Measurements from ENCODE around the gene NKX2-2. TPM values are rescaled to one million over a fixed set of nuclear protein-coding genes. Genes with fewer than 3 reads are reported as not detected.

Gene NKX2-2
- not detected for total RNA-seq

DNA sequence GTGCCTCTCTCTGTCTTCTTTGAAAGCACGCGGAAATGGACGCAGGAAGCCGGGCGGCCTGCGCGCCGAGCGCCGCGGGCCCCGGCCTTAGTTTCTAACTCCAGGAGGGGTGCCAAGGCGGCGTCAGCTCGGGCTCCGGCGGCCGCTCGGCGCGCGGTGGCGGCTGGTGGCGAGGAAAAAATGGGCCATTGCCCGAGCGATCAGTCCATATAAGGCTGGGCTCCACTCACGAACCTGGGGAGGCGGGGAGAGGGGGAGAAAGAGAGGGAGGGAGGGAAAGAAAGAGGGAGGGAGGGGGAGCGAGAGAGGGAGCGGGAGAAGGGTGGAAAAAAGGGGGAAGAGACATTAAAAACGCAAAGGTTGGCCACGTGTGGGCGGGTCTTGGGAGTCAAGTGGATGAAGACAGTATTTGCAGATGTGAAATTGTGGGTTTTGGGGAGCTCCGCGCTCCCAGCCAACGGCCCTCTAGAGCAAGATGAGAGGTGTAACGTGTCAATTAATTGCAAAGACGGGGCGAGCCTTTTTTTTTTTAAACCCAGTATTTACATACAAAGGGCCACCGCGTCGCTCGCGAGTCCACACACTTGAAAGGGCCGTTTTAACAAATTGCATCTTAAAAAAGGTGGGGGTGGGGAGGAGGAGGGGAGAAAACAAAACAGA, at the start of gene NKX2-2:
Gene NKX2-2, minus strand, starts transcription at position 184 of the 660 bp plus-strand sequence. CDS start 395 bp downstream, outside the sequence.
- DNase-seq, result no peak
- CTCF ChIA-PET, result no interaction called here
- POLR2A ChIA-PET, result no interaction called here
- H3K4me1 Mint-ChIP-seq, result peaks cover 24% of the 10 kb centered on the region
- H3K27ac Mint-ChIP-seq, result peak within 1 kb of the TSS; percentile 54
- H3K27me3 Mint-ChIP-seq, result peaks cover 81% of the 10 kb centered on the region
- H3K9me3 Mint-ChIP-seq, result no peaks in the 10 kb centered on the region
- no peak within 1 kb of the TSS for H3K4me3 Mint-ChIP-seq
- H3K36me3 Mint-ChIP-seq (ENCODE audit: low read depth), result peaks cover 2% of the 10 kb centered on the region

DNA sequence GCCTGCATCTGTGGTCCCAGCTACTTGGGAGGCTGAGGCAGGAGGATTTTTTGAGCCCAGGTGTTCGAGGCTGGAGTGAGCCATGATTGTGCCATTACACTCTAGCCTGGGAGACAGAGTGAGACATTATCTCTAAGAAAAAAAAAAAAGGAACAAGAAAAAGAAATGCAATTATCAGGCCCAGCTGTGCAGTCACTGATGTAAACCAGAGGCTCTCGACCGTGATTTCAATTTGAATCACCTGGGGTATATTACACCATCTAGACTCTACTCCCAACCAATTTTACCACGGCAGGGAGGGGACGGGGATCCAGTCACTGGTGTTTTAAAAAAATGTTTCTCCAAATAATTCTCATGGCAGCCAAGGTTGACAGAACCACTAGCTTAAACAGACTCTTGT, 48.8 kb upstream of the NKX2-2 start:
- CTCF ChIA-PET, result interaction anchor here (0.6 to 2.4 kb wide), 5 partner anchors 9 to 461 kb away, joined by 3 to 10 read pairs (median 5); no protein-coding TSS in a partner anchor
- Mint-ChIP-seq H3K27ac (no peak overlapping the region), H3K27me3 (peaks cover 13% of the 10 kb centered on the region), H3K4me1 (peaks cover 10% of the 10 kb centered on the region), H3K9me3 (no peaks in the 10 kb centered on the region), H3K4me3 (no peak overlapping the region), H3K36me3 (ENCODE audit: low read depth) (no peaks in the 10 kb centered on the region)
- POLR2A ChIA-PET, result no interaction called here
- DNase-seq, result no peak

DNA sequence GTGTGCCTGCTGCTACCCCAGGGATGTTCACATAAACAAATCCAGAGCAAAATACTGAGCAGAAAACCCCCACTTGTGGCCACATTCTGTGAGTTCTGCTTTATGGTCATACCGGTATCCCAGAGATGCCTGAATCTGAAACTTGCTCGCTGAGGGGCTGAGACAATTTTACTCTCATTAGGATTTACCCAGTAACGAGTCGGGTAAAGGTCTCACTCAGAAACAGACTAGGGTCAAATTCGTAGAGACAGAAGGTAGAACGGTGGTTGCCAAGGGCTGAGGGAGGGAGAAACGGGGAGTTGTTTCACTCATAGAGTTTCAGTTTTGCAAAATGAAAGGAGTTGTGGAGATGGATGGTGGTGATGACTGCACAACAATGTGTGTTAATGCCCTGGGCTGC, 45.4 kb upstream of the NKX2-2 start:
- H3K27me3 Mint-ChIP-seq, result peaks cover 5% of the 10 kb centered on the region
- no peak for DNase-seq
- ChIA-PET POLR2A (no interaction called here), CTCF (no interaction called here)
- no peaks in the 10 kb centered on the region for H3K36me3 Mint-ChIP-seq (ENCODE audit: low read depth)
- peak overlapping the region; percentile 6 for H3K4me3 Mint-ChIP-seq
- no peaks in the 10 kb centered on the region for H3K9me3 Mint-ChIP-seq
- peaks cover 21% of the 10 kb centered on the region for H3K4me1 Mint-ChIP-seq
- no peak overlapping the region for H3K27ac Mint-ChIP-seq

DNA sequence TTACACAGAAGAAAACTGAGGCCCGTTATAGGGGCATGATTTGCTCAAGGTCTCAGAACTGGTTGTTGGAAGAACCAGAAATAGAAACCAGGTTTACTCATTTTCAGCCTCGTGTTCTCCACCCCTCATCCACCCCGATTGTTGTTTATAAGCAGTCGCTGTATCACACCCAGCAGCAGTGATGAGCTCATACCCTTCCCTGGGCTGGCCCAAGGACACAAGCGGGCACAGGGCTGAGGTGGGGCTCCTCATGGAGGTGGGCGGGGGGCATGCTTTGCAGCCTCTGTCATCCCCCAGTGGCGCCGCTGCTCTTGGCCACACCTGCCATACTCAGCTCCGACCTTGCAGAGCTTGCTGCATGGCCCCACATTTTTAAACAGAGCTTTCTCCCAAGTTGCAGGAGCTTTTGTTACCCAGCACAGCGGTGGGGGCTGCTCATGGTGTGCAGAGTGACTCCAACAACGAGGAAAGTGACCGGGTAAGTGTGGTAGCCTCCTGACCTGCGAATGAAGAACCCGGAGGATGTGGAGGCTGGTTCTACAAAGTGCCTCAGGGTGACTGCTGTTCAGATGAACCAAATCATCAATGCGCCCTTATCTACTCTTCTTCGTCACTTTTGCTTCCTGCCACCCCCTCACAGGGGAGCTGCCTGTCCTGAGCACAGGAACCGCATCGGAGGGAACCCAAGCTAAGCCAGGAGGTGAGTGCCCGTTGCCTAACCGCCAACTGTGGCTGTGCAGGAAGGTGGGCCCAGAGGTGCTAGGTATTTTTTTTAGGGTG, 43.6 kb upstream of the NKX2-2 start:
- Mint-ChIP-seq H3K27me3 (peaks cover 2% of the 10 kb centered on the region), H3K9me3 (no peaks in the 10 kb centered on the region), H3K27ac (peak overlapping the region; percentile 81), H3K4me3 (peak overlapping the region; percentile 50), H3K4me1 (peaks cover 21% of the 10 kb centered on the region), H3K36me3 (ENCODE audit: low read depth) (no peaks in the 10 kb centered on the region)
- ChIA-PET CTCF (interaction anchor here (0.6 to 2.4 kb wide), 5 partner anchors 9 to 16 kb away, joined by 3 to 15 read pairs (median 4); no protein-coding TSS in a partner anchor), POLR2A (interaction anchor here (0.6 kb wide), 1 partner anchor 41 kb away, joined by 3 read pairs; no protein-coding TSS in a partner anchor)
- peak; percentile 12 for DNase-seq

DNA sequence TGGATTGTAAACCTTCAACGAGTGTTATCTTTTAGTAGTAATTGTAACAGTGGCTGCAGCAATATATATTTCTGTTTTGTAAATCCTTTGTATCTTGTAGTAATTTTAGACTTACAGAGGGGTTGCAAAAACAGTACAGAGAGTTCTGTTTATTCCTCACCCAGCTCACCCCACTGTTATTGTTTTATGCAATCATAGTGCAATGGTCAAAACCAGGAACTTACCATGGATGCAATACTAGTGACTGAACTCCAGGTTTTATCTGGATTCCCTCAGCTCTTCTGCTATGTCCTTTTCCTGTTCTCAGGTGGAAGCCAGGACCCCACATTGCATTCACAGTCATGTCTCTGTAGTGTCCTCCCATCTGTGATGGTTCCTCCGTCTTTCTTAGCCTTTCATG, 42.5 kb upstream of the NKX2-2 start:
- ChIA-PET CTCF (interaction anchor here (1.6 to 2.4 kb wide), 2 partner anchors 10 to 15 kb away, joined by 4 to 13 read pairs; no protein-coding TSS in a partner anchor), POLR2A (no interaction called here)
- no peak for DNase-seq
- Mint-ChIP-seq H3K9me3 (no peaks in the 10 kb centered on the region), H3K27me3 (peaks cover 4% of the 10 kb centered on the region), H3K36me3 (ENCODE audit: low read depth) (no peaks in the 10 kb centered on the region), H3K27ac (no peak overlapping the region), H3K4me1 (peaks cover 21% of the 10 kb centered on the region), H3K4me3 (no peak overlapping the region)

DNA sequence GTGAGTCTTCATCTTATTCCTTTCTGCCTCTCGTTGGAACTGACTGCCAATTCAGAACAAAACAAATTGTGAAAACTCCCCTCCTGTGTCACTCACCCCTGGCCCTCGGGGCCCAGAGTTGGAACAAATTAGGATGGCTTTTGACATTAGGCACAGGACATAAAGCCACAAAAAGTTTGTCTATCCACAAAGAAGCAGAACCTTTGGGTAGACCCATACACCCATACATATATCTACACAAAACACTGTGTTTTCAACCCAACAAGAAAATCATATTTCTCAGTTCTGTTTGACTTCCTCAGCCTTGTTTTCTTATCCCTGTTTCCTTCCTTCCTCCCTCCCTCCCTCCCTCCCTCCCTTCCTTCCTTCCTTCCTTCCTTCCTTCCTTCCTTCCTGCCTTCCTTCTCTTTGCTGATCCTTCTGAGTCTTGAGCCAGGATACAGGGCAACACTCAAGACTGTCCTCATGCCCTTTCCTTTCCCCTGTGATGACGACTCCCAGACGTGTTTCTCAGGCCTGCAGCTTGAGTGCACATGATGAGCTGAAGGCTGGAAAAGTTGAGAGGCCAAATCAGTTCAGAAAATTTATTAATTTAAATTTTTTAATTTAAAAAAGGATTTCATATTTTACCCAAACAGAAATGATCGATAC, 41.7 kb upstream of the NKX2-2 start:
- no peak for DNase-seq
- Mint-ChIP-seq H3K9me3 (no peaks in the 10 kb centered on the region), H3K27ac (no peak overlapping the region), H3K36me3 (ENCODE audit: low read depth) (no peaks in the 10 kb centered on the region), H3K27me3 (peaks cover 4% of the 10 kb centered on the region), H3K4me3 (no peak overlapping the region), H3K4me1 (peaks cover 21% of the 10 kb centered on the region)
- POLR2A ChIA-PET, result no interaction called here
- CTCF ChIA-PET, result interaction anchor here (1.6 kb wide), 1 partner anchor 14 kb away, joined by 4 read pairs; no protein-coding TSS in a partner anchor

DNA sequence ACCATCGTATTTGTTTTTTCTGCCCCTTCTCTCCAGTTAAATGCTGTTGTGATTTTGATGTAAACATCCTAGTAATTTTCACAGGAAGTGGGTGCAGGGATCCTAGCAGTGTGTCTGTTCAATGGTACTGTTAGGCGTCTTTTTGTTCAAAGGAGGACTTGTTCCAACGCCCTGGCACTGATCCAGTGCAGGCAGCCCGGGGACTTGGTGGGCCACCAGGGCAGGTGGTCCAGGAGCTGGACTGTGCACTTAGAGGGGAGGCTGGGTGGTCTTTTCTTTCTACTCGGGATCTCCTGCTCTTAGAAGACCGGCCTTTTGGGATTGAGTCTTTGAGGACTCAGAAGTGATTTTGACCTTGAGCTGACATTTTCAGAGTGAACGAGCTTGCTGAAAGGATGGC, 41.1 kb upstream of the NKX2-2 start:
- Mint-ChIP-seq H3K36me3 (ENCODE audit: low read depth) (no peaks in the 10 kb centered on the region), H3K4me3 (no peak overlapping the region), H3K9me3 (no peaks in the 10 kb centered on the region), H3K27me3 (peaks cover 4% of the 10 kb centered on the region), H3K27ac (no peak overlapping the region), H3K4me1 (peaks cover 18% of the 10 kb centered on the region)
- CTCF ChIA-PET, result interaction anchor here (0.5 to 2.5 kb wide), 3 partner anchors 8 to 325 kb away, joined by 3 to 5 read pairs (median 3); no protein-coding TSS in a partner anchor
- POLR2A ChIA-PET, result no interaction called here
- no peak for DNase-seq

DNA sequence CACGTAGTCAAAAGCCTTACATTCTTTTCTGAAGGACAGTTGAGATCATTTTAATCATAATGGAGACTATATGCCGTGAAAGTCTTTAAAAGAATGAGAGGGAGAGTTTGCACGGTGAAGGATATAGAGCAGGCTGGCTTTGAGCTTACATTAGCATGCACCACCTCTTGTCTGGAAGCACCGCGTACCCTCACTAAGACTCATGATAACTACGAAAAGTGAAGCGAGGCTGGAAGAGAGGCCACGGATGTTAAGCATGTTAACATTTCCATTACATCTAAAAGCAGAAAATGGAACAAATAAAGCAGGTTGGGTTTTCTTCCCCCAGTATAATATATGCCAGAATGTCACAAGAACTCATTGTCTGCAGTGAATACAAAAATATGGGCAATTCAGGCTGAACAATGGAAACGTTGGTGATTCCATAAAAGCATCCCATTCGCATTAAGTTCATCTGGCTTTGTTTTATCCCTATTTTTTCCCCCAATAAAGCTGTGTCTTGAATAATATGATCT, 40.6 kb upstream of the NKX2-2 start:
- peaks cover 19% of the 10 kb centered on the region for H3K4me1 Mint-ChIP-seq
- no peaks in the 10 kb centered on the region for H3K36me3 Mint-ChIP-seq (ENCODE audit: low read depth)
- POLR2A ChIA-PET, result no interaction called here
- no peaks in the 10 kb centered on the region for H3K9me3 Mint-ChIP-seq
- peaks cover 4% of the 10 kb centered on the region for H3K27me3 Mint-ChIP-seq
- no peak overlapping the region for H3K27ac Mint-ChIP-seq
- DNase-seq, result no peak
- H3K4me3 Mint-ChIP-seq, result no peak overlapping the region
- CTCF ChIA-PET, result interaction anchor here (0.5 to 2.5 kb wide), 3 partner anchors 9 to 326 kb away, joined by 3 to 5 read pairs (median 3); no protein-coding TSS in a partner anchor

DNA sequence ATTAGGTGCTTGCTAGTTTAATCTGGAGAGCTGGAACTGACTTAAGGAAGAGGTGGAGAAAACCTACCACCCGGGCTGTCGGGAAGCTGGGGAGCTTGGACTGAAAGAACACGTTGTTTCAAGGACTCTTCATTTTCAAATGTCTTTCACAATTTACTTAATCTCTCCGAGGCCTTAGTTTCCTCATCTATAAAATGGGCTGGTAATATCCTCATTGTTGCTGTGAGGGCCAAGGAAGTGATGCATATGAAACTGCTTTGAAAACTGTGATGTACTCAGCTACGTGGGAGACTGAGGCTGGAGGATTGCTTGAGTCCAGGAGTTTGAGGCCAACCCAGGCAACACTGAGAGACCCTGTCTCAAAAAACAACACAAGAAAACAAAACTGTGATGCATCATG, 36.7 kb upstream of the NKX2-2 start:
- peaks cover 3% of the 10 kb centered on the region for H3K9me3 Mint-ChIP-seq
- no peak overlapping the region for H3K27ac Mint-ChIP-seq
- DNase-seq, result no peak
- POLR2A ChIA-PET, result no interaction called here
- H3K27me3 Mint-ChIP-seq, result peaks cover 3% of the 10 kb centered on the region
- CTCF ChIA-PET, result interaction anchor here (1.0 to 1.3 kb wide), 2 partner anchors 12 to 21 kb away, joined by 3 read pairs; no protein-coding TSS in a partner anchor
- H3K36me3 Mint-ChIP-seq (ENCODE audit: low read depth), result no peaks in the 10 kb centered on the region
- no peak overlapping the region for H3K4me3 Mint-ChIP-seq
- H3K4me1 Mint-ChIP-seq, result peaks cover 34% of the 10 kb centered on the region

DNA sequence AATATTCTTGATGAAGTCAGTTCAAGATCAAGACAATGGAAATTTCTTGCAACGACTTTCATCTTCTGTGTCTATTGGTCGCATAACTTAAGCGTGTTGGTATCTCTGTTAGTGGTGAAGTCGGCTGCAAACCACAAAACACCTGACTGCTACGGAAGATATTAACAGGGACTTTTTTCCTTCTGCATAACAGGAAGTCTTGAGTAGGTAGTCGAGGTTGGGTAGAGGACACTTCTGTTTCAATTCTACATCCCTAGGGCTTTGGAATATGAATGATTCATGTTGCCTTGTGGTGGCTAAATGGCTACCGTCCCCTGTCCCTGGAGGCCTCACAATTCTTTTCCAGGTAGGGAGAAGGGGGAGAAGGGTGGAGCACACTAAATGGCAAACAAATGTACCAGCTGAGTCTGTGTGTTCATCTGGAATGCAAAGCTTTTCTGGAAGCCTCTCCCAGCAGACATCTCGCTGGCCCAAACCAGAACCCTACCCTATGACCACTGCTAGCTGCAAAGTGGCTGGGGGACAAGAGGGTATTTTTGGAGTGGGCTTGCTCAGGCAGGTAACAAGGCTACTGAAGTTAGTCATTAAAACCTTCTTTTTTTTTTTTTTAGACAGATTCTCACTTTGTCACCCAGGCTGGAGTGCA, 34.6 kb upstream of the NKX2-2 start:
- H3K9me3 Mint-ChIP-seq, result peaks cover 11% of the 10 kb centered on the region
- POLR2A ChIA-PET, result no interaction called here
- peaks cover 27% of the 10 kb centered on the region for H3K4me1 Mint-ChIP-seq
- peak overlapping the region; percentile 53 for H3K4me3 Mint-ChIP-seq
- peaks cover 4% of the 10 kb centered on the region for H3K36me3 Mint-ChIP-seq (ENCODE audit: low read depth)
- H3K27me3 Mint-ChIP-seq, result peaks cover 3% of the 10 kb centered on the region
- peak; percentile 65 for DNase-seq
- CTCF ChIA-PET, result interaction anchor here (0.9 kb wide), 1 partner anchor 9 kb away, joined by 3 read pairs; no protein-coding TSS in a partner anchor
- H3K27ac Mint-ChIP-seq, result peak overlapping the region; percentile 85

DNA sequence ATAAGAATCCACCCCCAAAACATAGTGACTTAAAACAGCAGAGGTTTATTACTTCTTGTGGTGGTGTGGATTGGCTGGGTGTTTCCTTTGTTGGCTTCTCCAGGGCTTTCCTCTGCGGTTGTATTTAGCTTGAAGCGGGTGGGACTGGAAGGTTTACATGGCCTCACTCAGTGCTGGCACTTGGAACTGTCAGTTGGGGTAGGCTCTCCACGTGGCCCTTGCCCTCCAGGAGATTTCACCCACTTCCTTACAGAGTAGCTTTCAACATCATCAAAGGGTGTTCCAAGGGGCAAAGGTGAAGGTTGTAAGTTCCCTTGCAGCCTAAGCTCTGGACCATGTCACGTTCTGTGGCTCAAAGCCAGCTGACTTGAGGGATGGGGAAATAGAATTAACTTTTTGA, 32.5 kb upstream of the NKX2-2 start:
- no peak overlapping the region for H3K27ac Mint-ChIP-seq
- no peaks in the 10 kb centered on the region for H3K27me3 Mint-ChIP-seq
- ChIA-PET CTCF (interaction anchor here (0.9 to 2.6 kb wide), 2 partner anchors 11 to 29 kb away, joined by 3 to 13 read pairs; no protein-coding TSS in a partner anchor), POLR2A (no interaction called here)
- DNase-seq, result no peak
- H3K9me3 Mint-ChIP-seq, result peaks cover 11% of the 10 kb centered on the region
- peaks cover 27% of the 10 kb centered on the region for H3K4me1 Mint-ChIP-seq
- H3K4me3 Mint-ChIP-seq, result no peak overlapping the region
- H3K36me3 Mint-ChIP-seq (ENCODE audit: low read depth), result peaks cover 4% of the 10 kb centered on the region

DNA sequence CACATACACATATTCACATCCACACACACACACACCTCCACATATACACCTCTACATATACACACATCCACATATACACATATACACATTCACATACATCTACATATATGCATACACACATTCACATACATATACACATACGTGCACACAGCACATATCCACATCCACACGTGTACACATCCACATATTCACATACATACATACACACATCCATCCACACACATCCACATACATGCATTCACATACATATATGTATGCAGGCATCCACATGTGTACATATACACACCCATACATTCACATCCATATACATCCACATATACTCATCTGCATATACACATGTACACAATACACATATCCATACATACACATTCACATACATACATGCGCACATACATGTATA, 25.6 kb upstream of the NKX2-2 start:
- no peaks in the 10 kb centered on the region for H3K27me3 Mint-ChIP-seq
- DNase-seq, result no peak
- ChIA-PET CTCF (no interaction called here), POLR2A (no interaction called here)
- no peaks in the 10 kb centered on the region for H3K4me1 Mint-ChIP-seq
- H3K4me3 Mint-ChIP-seq, result no peak overlapping the region
- peaks cover 3% of the 10 kb centered on the region for H3K36me3 Mint-ChIP-seq (ENCODE audit: low read depth)
- peaks cover 5% of the 10 kb centered on the region for H3K9me3 Mint-ChIP-seq
- no peak overlapping the region for H3K27ac Mint-ChIP-seq

Data from activated CD4-positive, alpha-beta T cell treated with anti-CD3 and anti-CD28 coated beads, Interleukin-2, amount 10 ng/mL, durations not matched to agents 7 days and 5 days (primary cell).